NCI-H187 (cell line): Measurements from ENCODE around the gene CSTPP1.
"Not testable (repeated sequence)": the region's sequence is repeated elsewhere in the genome, so short reads cannot be mapped to it uniquely, and the experiment has no call there.

Source experiments
- DNase-seq, 2 experiments: peaks; one replicate each; lab custom pipeline; 2025; lab: John Stamatoyannopoulos, UW

The CSTPP1 gene

GRCh38 chr11:47181271-47181670, 244.7 kb downstream of the CSTPP1 start:
- DNase-seq = no peak

GRCh38 chr11:47182380-47182779, 245.8 kb downstream of the CSTPP1 start:
- DNase-seq = no peak

- no peak for DNase-seq
Measured at GRCh38 chr11:47183031-47183856, 246.7 kb downstream of the CSTPP1 start.

GRCh38 chr11:47183969-47184368, 247.4 kb downstream of the CSTPP1 start:
- DNase-seq = no peak

- DNase-seq = no peak
Measured at GRCh38 chr11:47184711-47185304, 248.2 kb downstream of the CSTPP1 start.

- no peak for DNase-seq
Measured at GRCh38 chr11:47185305-47186075, 248.9 kb downstream of the CSTPP1 start.

- DNase-seq = no peak
Measured at GRCh38 chr11:47186076-47186699, 249.6 kb downstream of the CSTPP1 start, which contains the start of gene PACSIN3. PACSIN3 (minus strand) TSS chr11:47186434; CDS start chr11:47182727, 3,707 bp downstream.

- no peak for DNase-seq
Measured at GRCh38 chr11:47186700-47187695, 250.4 kb downstream of the CSTPP1 start.

GRCh38 chr11:47187723-47188122, 251.2 kb downstream of the CSTPP1 start:
- no peak for DNase-seq

GRCh38 chr11:47188259-47188658, 251.7 kb downstream of the CSTPP1 start:
- no peak for DNase-seq

- no peak for DNase-seq
Measured at GRCh38 chr11:47189100-47189834, 252.7 kb downstream of the CSTPP1 start.

GRCh38 chr11:47191137-47191536, 254.6 kb downstream of the CSTPP1 start:
- DNase-seq = not testable (repeated sequence)

GRCh38 chr11:47192111-47192510, 255.6 kb downstream of the CSTPP1 start:
- DNase-seq = no peak

- DNase-seq = not testable (repeated sequence)
Measured at GRCh38 chr11:47198161-47198560, 261.6 kb downstream of the CSTPP1 start.

GRCh38 chr11:47201015-47201414, 264.5 kb downstream of the CSTPP1 start:
- DNase-seq = no peak

- DNase-seq = no peak
Measured at GRCh38 chr11:47202576-47202975, 266.0 kb downstream of the CSTPP1 start.

- no peak for DNase-seq
Measured at GRCh38 chr11:47204637-47204989, 268.1 kb downstream of the CSTPP1 start.

GRCh38 chr11:47206577-47206976, 270.0 kb downstream of the CSTPP1 start:
- not testable (repeated sequence) for DNase-seq

- DNase-seq = no peak
Measured at GRCh38 chr11:47207459-47207858, 270.9 kb downstream of the CSTPP1 start.

GRCh38 chr11:47208008-47208552, 271.5 kb downstream of the CSTPP1 start:
- DNase-seq = not testable (repeated sequence)
